ENCODE results near the gene LPP.

GRCh38 chr3:188367678-188368077 lies 213.7 kb downstream of the LPP start:
- TF ChIP-seq CTCF (conservative IDR thresholded peaks at IDR 0.05) (no peak), EZH2 (IDR thresholded peaks at IDR 0.05; ENCODE audit: low read depth) (no peak)

All from PC-9 (cell line).